Measurements from ENCODE around the gene GRAMD2A. TPM values are rescaled to one million over a fixed set of nuclear protein-coding genes. Genes with fewer than 3 reads are reported as not detected.

Gene GRAMD2A
- total RNA-seq, 3 donors from 2014 or later: 0.98 to 8.0 (median 2.5) TPM

DNA sequence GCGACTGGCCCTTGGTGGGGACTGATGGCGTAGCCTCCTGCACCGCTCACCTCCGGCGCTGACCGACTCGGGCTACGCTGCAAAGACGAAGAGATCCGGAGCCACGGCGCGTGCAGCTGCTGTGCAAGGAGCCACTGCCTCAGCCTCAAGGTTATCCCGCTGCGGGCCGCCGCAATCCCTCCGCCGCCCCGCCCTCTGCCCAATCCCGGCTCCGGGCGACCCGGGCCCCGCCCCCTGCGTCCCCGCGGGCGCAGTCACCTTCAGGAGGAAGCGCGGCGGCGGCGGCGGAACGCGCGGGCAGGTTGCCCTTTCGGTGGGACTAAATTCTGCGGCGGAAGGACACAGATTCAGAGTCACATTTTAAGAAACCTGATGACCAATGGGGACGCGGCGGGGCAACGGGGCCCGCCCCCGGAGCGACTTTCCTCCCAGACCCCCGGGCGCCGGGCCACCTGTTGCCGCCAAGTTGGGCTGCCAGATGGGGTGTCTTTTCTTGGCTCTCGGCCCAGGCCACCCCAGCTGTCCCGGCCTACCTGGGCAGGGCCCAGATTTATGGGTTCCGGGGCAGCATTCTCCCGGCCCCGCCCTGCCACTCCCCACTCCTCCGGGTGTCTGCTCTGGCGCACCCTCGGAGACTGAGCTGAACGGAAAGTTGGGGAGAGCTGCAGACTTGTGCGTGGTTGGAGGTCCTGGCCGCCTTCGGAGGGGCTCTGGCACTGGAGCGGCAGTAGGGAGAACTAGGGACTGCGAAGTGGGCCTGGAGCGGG, 33.7 kb upstream of the GRAMD2A start, which contains the start of gene PKM:
PKM (minus strand) TSS at position 125 of the 767 bp plus-strand sequence. CDS start 12,093 bp downstream, outside the sequence.
- peak; percentile 87 for ATAC-seq
- Histone ChIP-seq H3K36me3 (ENCODE audit: low read depth) (no peaks in the 10 kb centered on the region), H3K9me3 (no peaks in the 10 kb centered on the region), H3K4me3 (peak within 1 kb of the TSS; percentile 71), H3K4me1 (ENCODE audit: low read depth) (peaks cover 30% of the 10 kb centered on the region)
- TF ChIP-seq, protein P1, sequence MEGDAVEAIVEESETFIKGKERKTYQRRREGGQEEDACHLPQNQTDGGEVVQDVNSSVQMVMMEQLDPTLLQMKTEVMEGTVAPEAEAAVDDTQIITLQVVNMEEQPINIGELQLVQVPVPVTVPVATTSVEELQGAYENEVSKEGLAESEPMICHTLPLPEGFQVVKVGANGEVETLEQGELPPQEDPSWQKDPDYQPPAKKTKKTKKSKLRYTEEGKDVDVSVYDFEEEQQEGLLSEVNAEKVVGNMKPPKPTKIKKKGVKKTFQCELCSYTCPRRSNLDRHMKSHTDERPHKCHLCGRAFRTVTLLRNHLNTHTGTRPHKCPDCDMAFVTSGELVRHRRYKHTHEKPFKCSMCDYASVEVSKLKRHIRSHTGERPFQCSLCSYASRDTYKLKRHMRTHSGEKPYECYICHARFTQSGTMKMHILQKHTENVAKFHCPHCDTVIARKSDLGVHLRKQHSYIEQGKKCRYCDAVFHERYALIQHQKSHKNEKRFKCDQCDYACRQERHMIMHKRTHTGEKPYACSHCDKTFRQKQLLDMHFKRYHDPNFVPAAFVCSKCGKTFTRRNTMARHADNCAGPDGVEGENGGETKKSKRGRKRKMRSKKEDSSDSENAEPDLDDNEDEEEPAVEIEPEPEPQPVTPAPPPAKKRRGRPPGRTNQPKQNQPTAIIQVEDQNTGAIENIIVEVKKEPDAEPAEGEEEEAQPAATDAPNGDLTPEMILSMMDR (IDR thresholded peaks at IDR 0.05): no peak
- intact Hi-C loops (cut with DNase I, micrococcal nuclease): no loop called here
- DNase-seq: peak; percentile 98 to 100 (median 98)

DNA sequence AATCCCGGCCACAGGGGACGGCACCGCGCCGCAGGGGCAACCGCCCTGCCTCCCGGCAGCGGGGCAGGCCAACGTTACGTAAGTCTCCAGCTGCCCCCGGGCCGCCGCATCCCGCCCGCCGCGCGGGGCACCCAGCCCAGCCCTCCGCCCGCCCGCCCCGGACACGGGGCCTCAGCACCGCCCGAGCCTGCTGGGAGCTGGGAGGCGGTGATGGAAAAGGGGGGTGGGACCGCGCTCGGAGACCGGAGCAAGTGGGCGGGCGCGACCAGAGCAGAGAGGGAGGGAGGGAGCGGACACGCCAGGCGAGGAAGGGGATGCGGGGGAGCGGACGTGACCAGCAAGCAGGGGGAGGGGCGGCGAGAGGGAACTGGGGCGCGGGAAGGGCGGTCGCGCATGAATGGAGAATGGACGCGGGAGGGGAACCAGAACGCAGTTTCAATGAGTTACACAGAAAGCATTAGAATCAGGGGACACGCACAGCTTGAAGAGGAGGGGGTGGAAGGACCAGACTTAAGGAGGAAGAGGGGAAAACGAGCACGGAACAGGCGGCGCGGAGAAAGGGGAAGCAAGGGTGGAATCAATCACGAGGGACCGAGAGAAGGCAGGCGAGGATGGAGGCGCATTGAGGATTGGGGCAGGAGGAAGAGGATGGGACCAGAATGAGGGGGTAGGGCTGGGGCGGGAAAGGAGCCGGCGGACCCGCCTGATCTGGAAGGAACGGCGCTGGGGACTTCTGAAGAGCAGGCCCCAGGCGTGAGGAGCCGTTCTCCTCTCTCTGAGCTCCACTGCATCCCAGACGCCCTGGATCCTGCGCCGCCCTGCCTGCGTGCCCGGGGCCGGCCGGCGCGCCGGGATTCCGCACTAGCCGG, 32.8 kb upstream of the GRAMD2A start:
- no peaks in the 10 kb centered on the region for H3K9me3 ChIP-seq
- H3K4me3 ChIP-seq: peak overlapping the region; percentile 71
- H3K36me3 ChIP-seq (ENCODE audit: low read depth): no peaks in the 10 kb centered on the region
- intact Hi-C loops (cut with DNase I, micrococcal nuclease): no loop called here
- ATAC-seq (peak; percentile 51), DNase-seq (peak; percentile 84 to 94 (median 91))
- TF ChIP-seq, protein P1 (IDR thresholded peaks at IDR 0.05): no peak
- H3K4me1 ChIP-seq (ENCODE audit: low read depth): peaks cover 30% of the 10 kb centered on the region

DNA sequence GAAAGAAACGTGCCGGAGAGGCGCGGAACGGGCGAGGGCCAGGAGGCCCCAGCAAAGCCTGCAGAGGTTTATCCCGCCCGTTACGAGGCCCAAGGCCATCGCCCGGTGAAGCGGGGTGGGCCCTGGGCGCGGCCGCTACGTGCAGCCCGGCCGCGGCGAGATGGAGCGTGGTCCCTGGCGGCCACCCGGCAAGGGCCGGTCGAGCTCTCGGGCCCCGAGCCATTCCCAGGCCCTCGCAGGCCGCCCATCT, 32.3 kb upstream of the GRAMD2A start:
- Histone ChIP-seq H3K36me3 (ENCODE audit: low read depth) (no peaks in the 10 kb centered on the region), H3K4me1 (ENCODE audit: low read depth) (peaks cover 30% of the 10 kb centered on the region), H3K9me3 (no peaks in the 10 kb centered on the region), H3K4me3 (peak overlapping the region; percentile 71)
- TF ChIP-seq, protein P1 (IDR thresholded peaks at IDR 0.05): no peak
- intact Hi-C loops (cut with DNase I, micrococcal nuclease): no loop called here
- DNase-seq (peak in 1 of 3 donors; percentile 58), ATAC-seq (peak; percentile 5)

DNA sequence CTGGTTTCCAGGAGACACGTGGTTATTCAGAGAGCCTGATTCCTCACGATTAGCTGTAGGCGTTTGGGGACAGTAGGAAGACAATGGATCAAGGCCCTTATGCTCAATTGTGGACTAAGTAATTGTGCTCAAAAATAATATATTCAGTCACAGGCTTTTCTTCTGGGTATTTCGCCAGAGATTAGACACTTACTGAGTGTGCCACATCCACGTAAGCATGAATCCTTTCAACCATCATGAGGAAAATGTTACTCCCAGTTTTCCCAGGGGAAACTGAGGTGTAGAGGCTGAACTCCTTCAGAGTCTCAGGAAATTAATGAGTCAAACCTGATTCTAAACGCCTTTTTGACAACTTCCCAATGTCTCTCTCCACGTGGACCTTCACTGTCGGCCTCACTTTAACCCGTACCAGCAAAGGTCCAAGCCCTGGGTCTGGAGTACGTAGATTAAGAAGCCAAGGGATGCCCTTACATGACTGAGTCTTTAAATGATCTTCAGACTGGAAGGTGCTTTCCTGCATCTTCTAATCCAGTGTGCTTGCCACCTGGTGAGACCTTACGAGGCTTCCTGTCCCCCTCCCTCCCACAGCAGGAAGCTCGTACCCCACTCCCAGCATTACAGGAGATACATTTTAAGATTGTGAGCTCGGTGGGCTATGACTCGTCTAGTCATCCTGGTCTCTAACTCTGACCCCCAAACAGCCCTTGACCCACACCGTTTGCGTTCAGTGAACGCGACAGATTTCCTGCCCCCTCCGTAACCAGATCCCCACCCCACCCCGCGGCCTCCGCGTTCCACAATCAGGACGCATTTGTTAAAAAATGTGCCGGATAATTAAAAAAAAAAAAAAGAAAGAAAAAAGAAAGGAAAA, 31.7 kb upstream of the GRAMD2A start:
- TF ChIP-seq, protein P1 (IDR thresholded peaks at IDR 0.05): no peak
- DNase-seq (no peak), ATAC-seq (no peak)
- Histone ChIP-seq H3K4me1 (ENCODE audit: low read depth) (peaks cover 30% of the 10 kb centered on the region), H3K4me3 (peak overlapping the region; percentile 71), H3K36me3 (ENCODE audit: low read depth) (no peaks in the 10 kb centered on the region), H3K9me3 (no peaks in the 10 kb centered on the region)
- intact Hi-C loops (cut with DNase I, micrococcal nuclease): no loop called here

DNA sequence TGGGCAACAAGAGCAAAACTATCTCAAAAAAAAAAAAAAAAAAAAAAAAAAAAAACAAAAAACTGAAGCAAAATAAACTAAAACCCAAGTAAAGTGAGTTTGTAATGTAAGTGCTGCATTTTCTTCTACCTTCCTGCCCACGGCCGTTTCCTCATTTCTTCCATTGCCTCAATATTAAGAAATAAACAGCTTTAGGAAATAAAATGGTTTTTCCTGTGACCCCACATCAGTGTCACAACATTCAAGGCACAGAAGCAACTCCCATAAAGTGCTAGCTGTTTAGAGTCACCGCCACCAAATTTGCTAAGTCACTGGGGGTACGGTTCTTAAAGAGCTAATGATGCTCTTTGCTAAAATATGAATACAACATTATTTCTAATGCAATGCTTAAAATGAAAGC, 30.1 kb upstream of the GRAMD2A start:
- no peak overlapping the region for H3K4me3 ChIP-seq

More for the DNA sequence above, 30.1 kb upstream of the GRAMD2A start:
- TF ChIP-seq, protein P1 (IDR thresholded peaks at IDR 0.05): no peak
- intact Hi-C loops (cut with DNase I, micrococcal nuclease): no loop called here
- DNase-seq: no peak
- H3K36me3 ChIP-seq (ENCODE audit: low read depth): no peaks in the 10 kb centered on the region
- peaks cover 30% of the 10 kb centered on the region for H3K4me1 ChIP-seq (ENCODE audit: low read depth)
- no peak for ATAC-seq
- no peaks in the 10 kb centered on the region for H3K9me3 ChIP-seq

All from mucosa of descending colon (tissue), 3 donors.